Measurements from ENCODE around the gene TSTD2.

GRCh38 chr9:97638666-97639065 lies 5.5 kb upstream of the TSTD2 start:
- TF ChIP-seq EZH2 (IDR thresholded peaks at IDR 0.05; ENCODE audit: borderline replicate concordance, low read length) (no peak), CTCF (IDR thresholded peaks at IDR 0.05; ENCODE audit: low read length) (peak; percentile 31; the same call in 1 of the 2 replicates)
